ENCODE results near the gene CCDC137. TPM values are rescaled to one million over a fixed set of nuclear protein-coding genes. Genes with fewer than 3 reads are reported as not detected.

Gene CCDC137
- total and polyA plus RNA-seq, 2 of the 13 experiments (the other 11 are each of a cell fraction or from before 2014, with no cell fraction given): 14.6 to 39.1 TPM

DNA sequence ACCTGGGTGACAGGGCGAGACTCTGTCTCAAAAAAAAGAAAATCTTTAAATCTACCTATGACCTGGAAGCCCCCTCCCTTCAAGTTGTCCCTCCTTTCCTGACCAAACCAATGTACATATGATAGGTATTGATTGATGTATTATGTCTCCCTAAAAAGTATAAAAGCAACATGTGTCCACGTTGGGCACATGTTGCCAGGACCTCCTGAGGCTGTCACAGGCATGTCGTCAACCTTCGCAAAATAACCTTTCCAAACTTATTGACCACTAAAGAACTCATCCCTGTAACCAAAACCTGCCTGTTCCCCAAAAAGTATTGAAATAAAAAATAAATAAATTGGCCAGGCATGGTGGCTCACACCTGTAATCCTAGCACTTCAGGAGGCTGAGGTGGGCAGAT, 4.5 kb upstream of the CCDC137 start (continued):
- TF ChIP-seq TAF15 (IDR thresholded peaks at IDR 0.05; ENCODE audit: low read depth, low read length, poor library complexity, severe bottlenecking): no peak

DNA sequence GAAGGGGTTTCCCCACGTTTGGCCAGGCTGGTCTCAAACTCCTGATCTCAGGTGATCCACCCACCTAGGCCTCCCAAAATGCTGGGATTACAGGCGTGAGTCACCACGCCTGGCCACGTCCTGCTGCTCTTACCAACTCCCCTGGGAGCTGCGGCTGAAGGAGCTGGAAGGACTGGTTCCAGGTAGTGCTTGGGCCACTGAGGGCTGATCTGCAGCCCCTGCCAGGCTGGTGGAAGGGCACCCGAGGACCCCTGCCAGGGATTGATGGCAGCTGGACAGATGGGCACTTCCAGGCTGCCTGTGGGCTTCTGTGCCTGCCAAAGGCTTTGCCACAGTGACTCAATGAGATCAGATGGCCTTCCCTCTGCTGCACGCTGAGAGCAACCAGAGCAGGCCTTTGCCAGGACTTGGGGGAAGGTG, 2.5 kb upstream of the CCDC137 start:
- Histone ChIP-seq H4K20me1 (ENCODE audit: insufficient read depth, low read length) (no peaks in the 10 kb centered on the region), H3K9me3 (ENCODE audit: low read length) (no peaks in the 10 kb centered on the region), H3K4me2 (ENCODE audit: low read depth, low read length) (no peak overlapping the region), H3K4me3 (replicated peaks in 1 of 3; ENCODE audit: insufficient read depth in 1 of 3, low read depth in 2 of 3, low read length in 3 of 3) (no peak overlapping the region), H3K27me3 (ENCODE audit: control insufficient read depth in 1 of 2, insufficient read depth in 2 of 2, low read length in 2 of 2) (no peaks in the 10 kb centered on the region; a peak in 1 of 5 replicates), H3K9ac (ENCODE audit: insufficient read depth, low read depth, low read length) (no peak overlapping the region), H3K4me1 (ENCODE audit: insufficient read depth, low read length) (peaks cover 45% of the 10 kb centered on the region), H3K36me3 (replicated peaks in 1 of 2; ENCODE audit: control insufficient read depth in 1 of 2, insufficient read depth in 2 of 2, low read length in 2 of 2) (peaks cover 1 to 8% of the 10 kb centered on the region in 2 experiments; a peak in 2 of 5 replicates), H3K27ac (ENCODE audit: extremely low read length, insufficient read depth, low read length) (no peak overlapping the region), H2AFZ (ENCODE audit: low read length) (no peak overlapping the region), H3K79me2 (ENCODE audit: insufficient read depth, low read length) (peaks cover 30% of the 10 kb centered on the region)
- no peak for FAIRE-seq
- POLR2A ChIA-PET: interaction anchor here (1.0 to 6.3 kb wide), 4 partner anchors 11 to 50 kb away, joined by 4 to 54 read pairs (median 6); partner anchors contain the start of genes ARL16, HGS and MRPL12
- in situ Hi-C loops (cut with HindIII; ENCODE audit: extremely low pct_ligation_motif_present, low pct_unique_long_range_greater_than_20kb) (no loop called here), intact Hi-C loops (cut with micrococcal nuclease; ENCODE audit: unreplicated experiment) (no loop called here)
- no peak for ATAC-seq
- DNase-seq (ENCODE audit: low spot score): no peak
- 84% methylated on average over 6 of the region's 7 CpGs for WGBS (ENCODE audit: low lambda C conversion rate)
- CTCF ChIA-PET (ENCODE audit: low intra/inter-chr PET ratio, low total read pairs): no interaction called here
- BruUV-seq (replicated peaks): no TSS peak
- TF ChIP-seq MAFK (conservative IDR thresholded peaks at IDR 0.05 in 1 of 2, IDR thresholded peaks at IDR 0.05 in 1 of 2; ENCODE audit: low read length in 2 of 2) (no peak), JDP2 (CRISPR knock-in tag; IDR thresholded peaks at IDR 0.05; ENCODE audit: borderline replicate concordance) (no peak), NKX3-1 (CRISPR knock-in tag; IDR thresholded peaks at IDR 0.05) (no peak)
- TF ChIP-seq, protein P1, sequence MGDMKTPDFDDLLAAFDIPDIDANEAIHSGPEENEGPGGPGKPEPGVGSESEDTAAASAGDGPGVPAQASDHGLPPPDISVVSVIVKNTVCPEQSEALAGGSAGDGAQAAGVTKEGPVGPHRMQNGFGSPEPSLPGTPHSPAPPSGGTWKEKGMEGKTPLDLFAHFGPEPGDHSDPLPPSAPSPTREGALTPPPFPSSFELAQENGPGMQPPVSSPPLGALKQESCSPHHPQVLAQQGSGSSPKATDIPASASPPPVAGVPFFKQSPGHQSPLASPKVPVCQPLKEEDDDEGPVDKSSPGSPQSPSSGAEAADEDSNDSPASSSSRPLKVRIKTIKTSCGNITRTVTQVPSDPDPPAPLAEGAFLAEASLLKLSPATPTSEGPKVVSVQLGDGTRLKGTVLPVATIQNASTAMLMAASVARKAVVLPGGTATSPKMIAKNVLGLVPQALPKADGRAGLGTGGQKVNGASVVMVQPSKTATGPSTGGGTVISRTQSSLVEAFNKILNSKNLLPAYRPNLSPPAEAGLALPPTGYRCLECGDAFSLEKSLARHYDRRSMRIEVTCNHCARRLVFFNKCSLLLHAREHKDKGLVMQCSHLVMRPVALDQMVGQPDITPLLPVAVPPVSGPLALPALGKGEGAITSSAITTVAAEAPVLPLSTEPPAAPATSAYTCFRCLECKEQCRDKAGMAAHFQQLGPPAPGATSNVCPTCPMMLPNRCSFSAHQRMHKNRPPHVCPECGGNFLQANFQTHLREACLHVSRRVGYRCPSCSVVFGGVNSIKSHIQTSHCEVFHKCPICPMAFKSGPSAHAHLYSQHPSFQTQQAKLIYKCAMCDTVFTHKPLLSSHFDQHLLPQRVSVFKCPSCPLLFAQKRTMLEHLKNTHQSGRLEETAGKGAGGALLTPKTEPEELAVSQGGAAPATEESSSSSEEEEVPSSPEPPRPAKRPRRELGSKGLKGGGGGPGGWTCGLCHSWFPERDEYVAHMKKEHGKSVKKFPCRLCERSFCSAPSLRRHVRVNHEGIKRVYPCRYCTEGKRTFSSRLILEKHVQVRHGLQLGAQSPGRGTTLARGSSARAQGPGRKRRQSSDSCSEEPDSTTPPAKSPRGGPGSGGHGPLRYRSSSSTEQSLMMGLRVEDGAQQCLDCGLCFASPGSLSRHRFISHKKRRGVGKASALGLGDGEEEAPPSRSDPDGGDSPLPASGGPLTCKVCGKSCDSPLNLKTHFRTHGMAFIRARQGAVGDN (CRISPR knock-in tag; IDR thresholded peaks at IDR 0.05): 0 out of 2 replicates have a peak, but pooled peaks have one; percentile 23
- TF ChIP-seq, protein P2, sequence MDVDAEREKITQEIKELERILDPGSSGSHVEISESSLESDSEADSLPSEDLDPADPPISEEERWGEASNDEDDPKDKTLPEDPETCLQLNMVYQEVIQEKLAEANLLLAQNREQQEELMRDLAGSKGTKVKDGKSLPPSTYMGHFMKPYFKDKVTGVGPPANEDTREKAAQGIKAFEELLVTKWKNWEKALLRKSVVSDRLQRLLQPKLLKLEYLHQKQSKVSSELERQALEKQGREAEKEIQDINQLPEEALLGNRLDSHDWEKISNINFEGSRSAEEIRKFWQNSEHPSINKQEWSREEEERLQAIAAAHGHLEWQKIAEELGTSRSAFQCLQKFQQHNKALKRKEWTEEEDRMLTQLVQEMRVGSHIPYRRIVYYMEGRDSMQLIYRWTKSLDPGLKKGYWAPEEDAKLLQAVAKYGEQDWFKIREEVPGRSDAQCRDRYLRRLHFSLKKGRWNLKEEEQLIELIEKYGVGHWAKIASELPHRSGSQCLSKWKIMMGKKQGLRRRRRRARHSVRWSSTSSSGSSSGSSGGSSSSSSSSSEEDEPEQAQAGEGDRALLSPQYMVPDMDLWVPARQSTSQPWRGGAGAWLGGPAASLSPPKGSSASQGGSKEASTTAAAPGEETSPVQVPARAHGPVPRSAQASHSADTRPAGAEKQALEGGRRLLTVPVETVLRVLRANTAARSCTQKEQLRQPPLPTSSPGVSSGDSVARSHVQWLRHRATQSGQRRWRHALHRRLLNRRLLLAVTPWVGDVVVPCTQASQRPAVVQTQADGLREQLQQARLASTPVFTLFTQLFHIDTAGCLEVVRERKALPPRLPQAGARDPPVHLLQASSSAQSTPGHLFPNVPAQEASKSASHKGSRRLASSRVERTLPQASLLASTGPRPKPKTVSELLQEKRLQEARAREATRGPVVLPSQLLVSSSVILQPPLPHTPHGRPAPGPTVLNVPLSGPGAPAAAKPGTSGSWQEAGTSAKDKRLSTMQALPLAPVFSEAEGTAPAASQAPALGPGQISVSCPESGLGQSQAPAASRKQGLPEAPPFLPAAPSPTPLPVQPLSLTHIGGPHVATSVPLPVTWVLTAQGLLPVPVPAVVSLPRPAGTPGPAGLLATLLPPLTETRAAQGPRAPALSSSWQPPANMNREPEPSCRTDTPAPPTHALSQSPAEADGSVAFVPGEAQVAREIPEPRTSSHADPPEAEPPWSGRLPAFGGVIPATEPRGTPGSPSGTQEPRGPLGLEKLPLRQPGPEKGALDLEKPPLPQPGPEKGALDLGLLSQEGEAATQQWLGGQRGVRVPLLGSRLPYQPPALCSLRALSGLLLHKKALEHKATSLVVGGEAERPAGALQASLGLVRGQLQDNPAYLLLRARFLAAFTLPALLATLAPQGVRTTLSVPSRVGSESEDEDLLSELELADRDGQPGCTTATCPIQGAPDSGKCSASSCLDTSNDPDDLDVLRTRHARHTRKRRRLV (CRISPR knock-in tag; IDR thresholded peaks at IDR 0.05): no peak
